Nephron (organoid): ENCODE results near the gene GUCA1C.

Experiments used
- H3K27ac Mint-ChIP-seq, 3 experiments: 2 replicates each; pipeline ENCODE4 v1.8.0; 2020; ENCODE audit warnings: mixed read lengths in 3 of 3, mild to moderate bottlenecking in 2 of 3, moderate library complexity in 1 of 3
- H3K27me3 Mint-ChIP-seq: 2 replicates; pipeline ENCODE4 v1.8.0; 2021; ENCODE audit warnings: low read depth, mild to moderate bottlenecking, moderate library complexity, mixed read lengths
- H3K36me3 Mint-ChIP-seq: 2 replicates; pipeline ENCODE4 v1.8.0; 2020; ENCODE audit warnings: low read depth, mixed read lengths
- H3K4me1 Mint-ChIP-seq: 2 replicates; pipeline ENCODE4 v1.8.0; 2020; ENCODE audit warnings: mixed read lengths
- H3K4me3 Mint-ChIP-seq, 3 experiments: 2 replicates each; pipeline ENCODE4 v1.8.0; 2020; ENCODE audit warnings: mild to moderate bottlenecking in 3 of 3, mixed read lengths in 3 of 3, moderate library complexity in 2 of 3
- H3K9me3 Mint-ChIP-seq: 2 replicates; pipeline ENCODE4 v1.8.0; 2020; ENCODE audit warnings: mixed read lengths
- CTCF ChIP-seq, 3 experiments: fragments of 200-600 bp; sonication (generic); IDR thresholded peaks; one replicate each; pipeline ENCODE4 v1.5.0; 2021; ENCODE audit warnings: antibody characterized with exemption in 3 of 3; ENCODE audit not compliant: unreplicated experiment in 3 of 3

GUCA1C gene

GRCh38 chr3:108931035-108931434 is 22.6 kb downstream of the GUCA1C start:
- no peak overlapping the region for H3K4me3 Mint-ChIP-seq
- H3K9me3 Mint-ChIP-seq: peaks cover 9% of the 10 kb centered on the region
- no peaks in the 10 kb centered on the region for H3K36me3 Mint-ChIP-seq
- H3K27ac Mint-ChIP-seq: no peak overlapping the region
- H3K27me3 Mint-ChIP-seq: no peaks in the 10 kb centered on the region
- no peak for TF ChIP-seq CTCF (IDR thresholded peaks at IDR 0.05; ENCODE audit: unreplicated experiment in 3 of 3)
- no peaks in the 10 kb centered on the region for H3K4me1 Mint-ChIP-seq

- H3K4me1 Mint-ChIP-seq: no peaks in the 10 kb centered on the region
- H3K36me3 Mint-ChIP-seq: no peaks in the 10 kb centered on the region
- no peak overlapping the region for H3K4me3 Mint-ChIP-seq
- TF ChIP-seq CTCF (IDR thresholded peaks at IDR 0.05; ENCODE audit: unreplicated experiment in 3 of 3): no peak
- H3K9me3 Mint-ChIP-seq: peaks cover 9% of the 10 kb centered on the region
- no peak overlapping the region for H3K27ac Mint-ChIP-seq
- peaks cover 9% of the 10 kb centered on the region for H3K27me3 Mint-ChIP-seq
Observed at GRCh38 chr3:108918866-108919265, 34.8 kb downstream of the GUCA1C start.

GRCh38 chr3:108914774-108915641 is 38.7 kb downstream of the GUCA1C start:
- no peak overlapping the region for H3K4me3 Mint-ChIP-seq
- peak; percentile 87 to 90 (median 89) for TF ChIP-seq CTCF (IDR thresholded peaks at IDR 0.05; ENCODE audit: unreplicated experiment in 3 of 3)
- peaks cover 6% of the 10 kb centered on the region for H3K27me3 Mint-ChIP-seq
- H3K4me1 Mint-ChIP-seq: no peaks in the 10 kb centered on the region
- no peaks in the 10 kb centered on the region for H3K36me3 Mint-ChIP-seq
- H3K9me3 Mint-ChIP-seq: no peaks in the 10 kb centered on the region
- H3K27ac Mint-ChIP-seq: no peak overlapping the region

- Mint-ChIP-seq H3K9me3 (no peaks in the 10 kb centered on the region), H3K27ac (no peak overlapping the region), H3K27me3 (peaks cover 7% of the 10 kb centered on the region), H3K4me3 (no peak overlapping the region), H3K4me1 (no peaks in the 10 kb centered on the region), H3K36me3 (no peaks in the 10 kb centered on the region)
- no peak for TF ChIP-seq CTCF (IDR thresholded peaks at IDR 0.05; ENCODE audit: unreplicated experiment in 3 of 3)
Observed at GRCh38 chr3:108909799-108910198, 43.9 kb downstream of the GUCA1C start.

- H3K4me3 Mint-ChIP-seq: no peak overlapping the region
- no peaks in the 10 kb centered on the region for H3K36me3 Mint-ChIP-seq
- H3K4me1 Mint-ChIP-seq: peaks cover 4% of the 10 kb centered on the region
- peak overlapping the region in 1 of 3 experiments; percentile 64 for H3K27ac Mint-ChIP-seq
- TF ChIP-seq CTCF (IDR thresholded peaks at IDR 0.05; ENCODE audit: unreplicated experiment in 3 of 3): no peak
- peaks cover 7% of the 10 kb centered on the region for H3K27me3 Mint-ChIP-seq
- H3K9me3 Mint-ChIP-seq: no peaks in the 10 kb centered on the region
Observed at GRCh38 chr3:108907194-108907593, 46.5 kb downstream of the GUCA1C start.

GRCh38 chr3:108899530-108899929 is 54.1 kb downstream of the GUCA1C start:
- Mint-ChIP-seq H3K4me3 (no peak overlapping the region), H3K27ac (no peak overlapping the region)
- TF ChIP-seq CTCF (IDR thresholded peaks at IDR 0.05; ENCODE audit: unreplicated experiment in 3 of 3): no peak

More at GRCh38 chr3:108899530-108899929, 54.1 kb downstream of the GUCA1C start:
- peaks cover 4% of the 10 kb centered on the region for H3K4me1 Mint-ChIP-seq
- no peaks in the 10 kb centered on the region for H3K36me3 Mint-ChIP-seq
- H3K27me3 Mint-ChIP-seq: peaks cover 4% of the 10 kb centered on the region
- H3K9me3 Mint-ChIP-seq: no peaks in the 10 kb centered on the region
